H1 (cell line): ENCODE measurements around the gene ZMYM3. TPM values are rescaled to one million over a fixed set of nuclear protein-coding genes. Genes with fewer than 3 reads are reported as not detected.

Experiments used
- CTCF ChIA-PET: fragments of 300-600 bp; sonication (Branson Sonifier 250); formaldehyde crosslinking; loops from one replicate; lab custom pipeline; 2021; ENCODE audit not compliant: partially characterized antibody; lab: Charles Lee
- POLR2A ChIA-PET: fragments of 300-600 bp; sonication (Branson Sonifier 250); formaldehyde crosslinking; loops from one replicate; lab custom pipeline; 2021; ENCODE audit warnings: inconsistent platforms; ENCODE audit not compliant: partially characterized antibody; lab: Charles Lee
- DNase-seq, 2 experiments: peaks; one replicate each; pipeline versions ENCODE4 v3.0.0 to v3.0.0-alpha.2; 2010 to 2022; ENCODE audit warnings: low spot score in 2 of 2, low read depth in 1 of 2, mixed read lengths in 1 of 2
- FAIRE-seq: peaks from 2 replicates; lab custom pipeline; 2011; peaks lifted over from hg19 to GRCh38; lab: Jason Lieb, UNC
- H2AFZ ChIP-seq: 2 replicates; pipeline ENCODE4 v1.8.1; 2012; ENCODE audit warnings: low read length, inconsistent platforms
- H2AK5ac ChIP-seq: 2 replicates; pipeline ENCODE4 v1.6.1; 2013; ENCODE audit warnings: low read depth, low read length
- H2BK120ac ChIP-seq: replicated peaks from 2 replicates; pipeline ENCODE3; 2013; ENCODE audit warnings: low read depth, low read length, inconsistent platforms
- H2BK12ac ChIP-seq: 2 replicates; pipeline ENCODE4 v1.6.1; 2013; ENCODE audit warnings: low read depth, low read length
- H2BK15ac ChIP-seq: 2 replicates; pipeline ENCODE4 v1.6.1; 2013; ENCODE audit warnings: low read length
- H2BK20ac ChIP-seq: 2 replicates; pipeline ENCODE4 v1.6.1; 2013; ENCODE audit warnings: low read length
- H2BK5ac ChIP-seq: 2 replicates; pipeline ENCODE4 v1.6.1; 2013; ENCODE audit warnings: low read depth, low read length
- H3K14ac ChIP-seq: 2 replicates; pipeline ENCODE4 v1.6.1; 2013; ENCODE audit warnings: inconsistent platforms; ENCODE audit not compliant: insufficient read length
- H3K18ac ChIP-seq: 2 replicates; pipeline ENCODE4 v1.6.1; 2013; ENCODE audit warnings: low read length; ENCODE audit errors: extremely low read depth
- H3K23ac ChIP-seq: 2 replicates; pipeline ENCODE4 v1.6.1; 2013; ENCODE audit warnings: inconsistent platforms; ENCODE audit not compliant: insufficient read length
- H3K23me2 ChIP-seq: 2 replicates; pipeline ENCODE4 v1.6.1; 2013; ENCODE audit warnings: low read depth, low read length
- H3K27ac ChIP-seq: 2 replicates; pipeline ENCODE4 v1.6.1; 2011; ENCODE audit warnings: low read depth, low read length, inconsistent platforms
- H3K27me3 ChIP-seq, 4 experiments: replicated peaks in 1 of 4; 1 replicate in 1 of 4; 2 replicates in 3 of 4; pipeline versions ENCODE4 v1.6.1 to v1.8.1; 2011 to 2013; ENCODE audit warnings: low read length in 3 of 4, mild to moderate bottlenecking in 3 of 4, inconsistent platforms in 2 of 4, mixed read lengths in 2 of 4, moderate library complexity in 1 of 4; ENCODE audit not compliant: control insufficient read depth in 3 of 4, insufficient read depth in 3 of 4; ENCODE audit errors: extremely low read depth in 1 of 4
- H3K36me3 ChIP-seq, 4 experiments: 2 replicates each; pipeline versions ENCODE4 v1.6.1 to v1.8.1; 2011 to 2013; ENCODE audit warnings: mild to moderate bottlenecking in 4 of 4, low read length in 3 of 4, moderate library complexity in 2 of 4, control low read depth in 1 of 4, inconsistent platforms in 1 of 4; ENCODE audit not compliant: insufficient read depth in 4 of 4, control insufficient read depth in 2 of 4
- H3K4ac ChIP-seq: replicated peaks from 2 replicates; pipeline ENCODE3; 2013; ENCODE audit warnings: low read length, low read depth, mixed read lengths, inconsistent platforms; ENCODE audit not compliant: insufficient read length
- H3K4me1 ChIP-seq, 4 experiments: replicated peaks in 1 of 4; 1 replicate in 1 of 4; 2 replicates in 3 of 4; pipeline versions ENCODE4 v1.6.1 to v1.8.1; 2011 to 2013; ENCODE audit warnings: low read length in 3 of 4, inconsistent platforms in 2 of 4, mixed read lengths in 1 of 4; ENCODE audit not compliant: insufficient read depth in 4 of 4, control insufficient read depth in 3 of 4
- H3K4me2 ChIP-seq, 2 experiments: 2 replicates each; pipeline versions ENCODE4 v1.6.1 to v1.8.1; 2011 to 2013; ENCODE audit warnings: low read depth in 2 of 2, low read length in 2 of 2, control low read depth in 1 of 2, inconsistent platforms in 1 of 2, mild to moderate bottlenecking in 1 of 2; ENCODE audit not compliant: insufficient read depth in 1 of 2
- H3K4me3 ChIP-seq, 4 experiments: fragments of 200-600, 300-600 bp in 1 of 4; sonication (generic), shearing (Covaris generic), sonication (Bioruptor Twin) in 1 of 4; 2 replicates each; pipeline versions ENCODE4 v1.5.1 to v1.8.1; 2011 to 2016; ENCODE audit warnings: low read length in 4 of 4, low read depth in 3 of 4, control low read depth in 2 of 4, inconsistent platforms in 2 of 4, mild to moderate bottlenecking in 2 of 4, mixed read lengths in 1 of 4, moderate library complexity in 1 of 4; ENCODE audit not compliant: insufficient read depth in 2 of 4; ENCODE audit errors: extremely low read depth in 1 of 4
- H3K56ac ChIP-seq: replicated peaks from 2 replicates; pipeline ENCODE3; 2013; ENCODE audit warnings: low read depth, mild to moderate bottlenecking, mixed read lengths, low read length, inconsistent platforms; ENCODE audit not compliant: insufficient read length
- H3K79me1 ChIP-seq: 2 replicates; pipeline ENCODE4 v1.6.1; 2013; ENCODE audit warnings: low read depth, low read length, control low read depth
- H3K79me2 ChIP-seq, 2 experiments: 2 replicates each; pipeline versions ENCODE4 v1.6.1 to v1.8.1; 2012 to 2013; ENCODE audit warnings: low read length in 2 of 2, mild to moderate bottlenecking in 2 of 2, inconsistent platforms in 1 of 2; ENCODE audit not compliant: insufficient read depth in 2 of 2, control insufficient read depth in 1 of 2
- H3K9ac ChIP-seq, 4 experiments: replicated peaks in 1 of 4; 1 replicate in 1 of 4; 2 replicates in 3 of 4; pipeline versions ENCODE4 v1.6.1 to v1.8.1; 2011 to 2013; ENCODE audit warnings: low read depth in 3 of 4, low read length in 3 of 4, control low read depth in 2 of 4, mild to moderate bottlenecking in 2 of 4, moderate library complexity in 2 of 4, inconsistent platforms in 1 of 4; ENCODE audit errors: extremely low read depth in 1 of 4
- H3K9me3 ChIP-seq, 2 experiments: 2 replicates each; pipeline versions ENCODE4 v1.6.1 to v1.8.1; 2012 to 2013; ENCODE audit warnings: mild to moderate bottlenecking in 2 of 2, moderate library complexity in 2 of 2, control low read depth in 1 of 2, inconsistent platforms in 1 of 2, low read depth in 1 of 2, low read length in 1 of 2, mixed read lengths in 1 of 2; ENCODE audit not compliant: insufficient read depth in 2 of 2
- H4K20me1 ChIP-seq, 2 experiments: replicated peaks in 1 of 2; 2 replicates each; pipeline versions ENCODE3 to v1.8.1; 2011 to 2013; ENCODE audit warnings: inconsistent platforms in 2 of 2, low read length in 2 of 2, mild to moderate bottlenecking in 1 of 2; ENCODE audit not compliant: insufficient read depth in 2 of 2, control insufficient read depth in 1 of 2
- H4K5ac ChIP-seq: 2 replicates; pipeline ENCODE4 v1.6.1; 2013; ENCODE audit warnings: low read length, low read depth, mixed read lengths, inconsistent platforms; ENCODE audit not compliant: insufficient read length
- H4K8ac ChIP-seq: 2 replicates; pipeline ENCODE4 v1.8.0; 2013; ENCODE audit warnings: mild to moderate bottlenecking, moderate library complexity, low read length, inconsistent platforms; ENCODE audit not compliant: insufficient read depth; ENCODE audit errors: extremely low read depth
- H4K91ac ChIP-seq: replicated peaks from 2 replicates; pipeline ENCODE3; 2013; ENCODE audit warnings: low read length, mixed read lengths, inconsistent platforms; ENCODE audit not compliant: insufficient read length
- GTF2F1 ChIP-seq: IDR thresholded peaks from 2 replicates; pipeline ENCODE4 v1.6.1; 2012; ENCODE audit warnings: low read depth, low read length, improper control_type of control experiment, borderline replicate concordance
- MAFK ChIP-seq: IDR thresholded peaks from 2 replicates; pipeline ENCODE4 v1.6.1; 2012; ENCODE audit warnings: low read depth, mild to moderate bottlenecking, improper control_type of control experiment, low read length
- PHF8 ChIP-seq: fragments of 200-600 bp; sonication (generic); conservative IDR thresholded peaks from 2 replicates; pipeline ENCODE4 v1.7.1; 2012; ENCODE audit warnings: low read depth, mild to moderate bottlenecking, inconsistent platforms, low read length, moderate library complexity
- RNF2 ChIP-seq: fragments of 200-900, 300-1000 bp; sonication (generic); IDR thresholded peaks from 2 replicates; pipeline ENCODE4 v1.7.1; 2016; ENCODE audit warnings: borderline replicate concordance, low read depth, mild to moderate bottlenecking, antibody characterized with exemption, low read length; ENCODE audit not compliant: poor library complexity, severe bottlenecking; ENCODE audit errors: missing control alignments
- SP4 ChIP-seq: IDR thresholded peaks from 2 replicates; pipeline ENCODE4 v1.6.1; 2012; ENCODE audit warnings: low read length, inconsistent platforms
- SUZ12 ChIP-seq: fragments of 200-600 bp; sonication (generic); IDR thresholded peaks from 2 replicates; pipeline ENCODE4 v1.6.1; 2012; ENCODE audit warnings: mild to moderate bottlenecking, inconsistent platforms, low read length, moderate library complexity, mixed read lengths
- ZNF274 ChIP-seq: IDR thresholded peaks from 2 replicates; pipeline ENCODE4 v1.7.0; 2012; ENCODE audit warnings: low read length, borderline replicate concordance; ENCODE audit errors: extremely low read depth
- WGBS, 2 experiments: shearing (Covaris generic) in 1 of 2; methylation state at CpG; one replicate each; pipeline versions ENCODE4 v1.1.6 to v1.1.7; 2013 to 2015; ENCODE audit warnings: low lambda C conversion rate in 2 of 2, mixed read lengths in 2 of 2, inconsistent platforms in 1 of 2, low coverage in 1 of 2, missing lambda C conversion rate in 1 of 2; ENCODE audit not compliant: insufficient replicate concordance in 2 of 2, insufficient coverage in 1 of 2, insufficient read length in 1 of 2; ENCODE audit errors: extremely low coverage in 1 of 2, missing lambda C conversion rate in 1 of 2; 5-methylcytosine and 5-hydroxymethylcytosine counted together
- polyA plus RNA-seq, 7 experiments: library from polyadenylated mRNA; depleted of rRNA in 3 of 7; stranded (reverse) in 5 of 7; unstranded in 2 of 7; fragments of >200 nt in 5 of 7; fragments of 200-250 nt in 2 of 7; gene quantifications; 1 replicate in 5 of 7; 2 replicates in 1 of 7; 4 replicates in 1 of 7; pipeline versions ENCODE4 v1.2.1 to v1.2.3, GENCODE V29; 2011 to 2013; ENCODE audit warnings: missing spikeins in 2 of 7, mixed read lengths in 2 of 7
- total RNA-seq: library from RNA; stranded (reverse); fragmentation: NEBNext Ultra II Directional; extraction: Animal tissue kit (Norgen Biotek cat#: 25700); gene quantifications from 2 replicates; pipeline ENCODE4 v1.2.1, GENCODE V29; 2021
- TF ChIP-seq, protein P1 (sequence below): IDR thresholded peaks from 2 replicates; pipeline ENCODE4 v1.6.1; 2012; ENCODE audit warnings: inconsistent platforms
- TF ChIP-seq, protein P2 (sequence below): IDR thresholded peaks from 2 replicates; pipeline ENCODE4 v1.6.1; 2011; ENCODE audit warnings: low read length, improper control_type of control experiment

The ZMYM3 gene
- total and polyA plus RNA-seq, 2 of the 8 experiments (the other 6 are each of a cell fraction or from before 2014, with no cell fraction given) = 56.7 to 82.0 TPM

DNA sequence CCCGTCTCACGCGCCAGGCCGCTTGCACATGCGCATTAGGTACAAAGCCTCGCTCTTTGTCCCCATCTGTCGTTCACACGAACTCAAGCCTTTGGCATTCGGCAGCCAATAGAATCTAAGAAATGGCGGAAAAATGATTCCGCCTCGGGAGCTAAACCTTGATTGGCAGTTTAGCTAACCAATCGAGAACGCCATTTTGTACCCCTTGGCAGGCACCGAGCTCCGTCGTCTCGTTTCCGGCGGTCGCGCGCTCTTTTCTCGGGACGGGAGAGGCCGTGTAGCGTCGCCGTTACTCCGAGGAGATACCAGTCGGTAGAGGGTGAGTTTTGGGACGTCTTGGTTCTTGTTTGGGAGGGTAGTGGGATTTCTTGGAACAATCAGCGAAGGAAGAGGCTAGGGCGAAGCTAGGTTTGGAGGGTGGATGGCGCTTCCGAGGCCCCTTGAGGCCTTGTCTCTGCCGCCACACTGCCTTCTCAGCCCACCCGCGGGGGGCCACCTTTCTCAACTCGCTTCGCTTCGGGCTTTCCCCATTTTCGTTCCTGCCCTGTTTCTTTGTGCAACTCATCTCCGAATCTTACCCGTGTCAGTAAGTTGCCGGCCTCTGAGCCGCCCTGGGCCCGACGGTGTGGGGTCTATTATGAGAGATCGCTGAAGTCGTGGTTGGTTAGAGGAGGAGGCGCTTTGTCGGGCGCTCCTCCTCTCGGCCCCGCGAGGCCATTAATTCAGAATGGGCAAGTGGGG is 29.6 kb upstream of the ZMYM3 start, which contains the start of gene NONO:
Gene NONO, plus strand, starts transcription at position 233 of the 741 bp plus-strand sequence. CDS start 7,003 bp downstream, outside the sequence.
- peaks cover 22 to 51% of the 10 kb centered on the region in 2 experiments for H3K79me2 ChIP-seq
- H3K14ac ChIP-seq = no peak within 1 kb of the TSS
- no peak within 1 kb of the TSS for H2AK5ac ChIP-seq
- H3K9me3 ChIP-seq = no peaks in the 10 kb centered on the region; a peak in 1 of 4 replicates
- peak within 1 kb of the TSS; percentile 87 for H4K5ac ChIP-seq
- H3K9ac ChIP-seq = peak within 1 kb of the TSS; percentile 79 to 100 (median 96)
- H3K4me3 ChIP-seq = peak within 1 kb of the TSS; percentile 86 to 99 (median 88)
- H4K8ac ChIP-seq = peak within 1 kb of the TSS; percentile 96; the same call in 1 of the 2 replicates
- POLR2A ChIA-PET = interaction anchor here (0.6 to 13.5 kb wide), 12 partner anchors 14 to 743 kb away, joined by 3 to 215 read pairs (median 6); partner anchors contain the start of genes ITGB1BP2, TAF1 and ZMYM3
- DNase-seq = peak; percentile 70 to 88
- peaks cover 0 to 34% (median under 1%) of the 10 kb centered on the region in 4 experiments; a peak in 1 of 8 replicates for H3K36me3 ChIP-seq
- FAIRE-seq = peak; percentile 92
- peaks cover 3% of the 10 kb centered on the region; the same call in 1 of the 2 replicates for H3K23me2 ChIP-seq
- no peak within 1 kb of the TSS for H2BK20ac ChIP-seq
- peak within 1 kb of the TSS; percentile 95 for H3K18ac ChIP-seq
- H3K79me1 ChIP-seq = no peaks in the 10 kb centered on the region
- peaks cover 0 to 5% (median 3%) of the 10 kb centered on the region in 4 experiments; a peak in 3 of 7 replicates for H3K4me1 ChIP-seq
- H2AFZ ChIP-seq = peak within 1 kb of the TSS; percentile 12; the same call in 1 of the 2 replicates
- peak within 1 kb of the TSS; percentile 97 for H4K91ac ChIP-seq
- no peak within 1 kb of the TSS for H2BK120ac ChIP-seq
- H3K4me2 ChIP-seq = peak within 1 kb of the TSS; percentile 72 to 92
- H3K56ac ChIP-seq = peak within 1 kb of the TSS; percentile 77
- H3K4ac ChIP-seq = peak within 1 kb of the TSS; percentile 21
- H3K27me3 ChIP-seq = no peaks in the 10 kb centered on the region
- 0 out of 2 replicates have a peak within 1 kb of the TSS, but pooled peaks have one; percentile 4 for H2BK12ac ChIP-seq
- peak within 1 kb of the TSS; percentile 95 for H3K27ac ChIP-seq
- H4K20me1 ChIP-seq = peaks cover 3 to 5% of the 10 kb centered on the region in 2 experiments
- peak within 1 kb of the TSS; percentile 96 for H2BK5ac ChIP-seq
- WGBS, 2 experiments = 1% methylated on average over 39 of the region's 57 CpGs; no CpG with 5 or more reads in 1 of the 2 experiments
- H2BK15ac ChIP-seq = no peak within 1 kb of the TSS
- H3K23ac ChIP-seq = no peak within 1 kb of the TSS
- CTCF ChIA-PET = interaction anchor here (1.8 kb wide), 1 partner anchor 29 kb away, joined by 4 read pairs; no protein-coding TSS in a partner anchor
- TF ChIP-seq PHF8 (peak; percentile 73), ZNF274 (no peak), RNF2 (no peak), SP4 (no peak), SUZ12 (no peak), MAFK (no peak), GTF2F1 (peak; percentile 23; the same call in 1 of the 2 replicates)
- TF ChIP-seq, protein P1, sequence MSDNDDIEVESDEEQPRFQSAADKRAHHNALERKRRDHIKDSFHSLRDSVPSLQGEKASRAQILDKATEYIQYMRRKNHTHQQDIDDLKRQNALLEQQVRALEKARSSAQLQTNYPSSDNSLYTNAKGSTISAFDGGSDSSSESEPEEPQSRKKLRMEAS = 0 out of 2 replicates have a peak, but pooled peaks have one; percentile 11
- TF ChIP-seq, protein P2, sequence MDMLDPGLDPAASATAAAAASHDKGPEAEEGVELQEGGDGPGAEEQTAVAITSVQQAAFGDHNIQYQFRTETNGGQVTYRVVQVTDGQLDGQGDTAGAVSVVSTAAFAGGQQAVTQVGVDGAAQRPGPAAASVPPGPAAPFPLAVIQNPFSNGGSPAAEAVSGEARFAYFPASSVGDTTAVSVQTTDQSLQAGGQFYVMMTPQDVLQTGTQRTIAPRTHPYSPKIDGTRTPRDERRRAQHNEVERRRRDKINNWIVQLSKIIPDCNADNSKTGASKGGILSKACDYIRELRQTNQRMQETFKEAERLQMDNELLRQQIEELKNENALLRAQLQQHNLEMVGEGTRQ = no peak
